Loucy (cell line): ENCODE measurements around the gene MYCN.

ENCODE experiments used
- H2AFZ ChIP-seq: fragments of 200-600 bp; sonication (generic); 2 replicates; pipeline ENCODE4 v1.6.0; 2016; ENCODE audit warnings: antibody characterized with exemption, mild to moderate bottlenecking, low read length, moderate library complexity
- H3F3A ChIP-seq: fragments of 200-600 bp; 2 replicates; pipeline ENCODE4 v1.6.0; 2016; ENCODE audit warnings: antibody characterized with exemption, low read depth, mild to moderate bottlenecking
- H3K27me3 ChIP-seq: fragments of 200-600 bp; sonication (generic); 2 replicates; pipeline ENCODE4 v1.6.1; 2014; ENCODE audit warnings: low read length, mild to moderate bottlenecking; ENCODE audit not compliant: insufficient read depth, poor library complexity, severe bottlenecking
- H3K36me3 ChIP-seq: fragments of 200-600 bp; sonication (generic); 2 replicates; pipeline ENCODE4 v1.6.1; 2016; ENCODE audit warnings: low read length; ENCODE audit not compliant: insufficient read depth
- H3K4me1 ChIP-seq: fragments of 200-600 bp; sonication (generic); 2 replicates; pipeline ENCODE4 v1.5.1; 2014; ENCODE audit warnings: low read length, mild to moderate bottlenecking; ENCODE audit not compliant: insufficient read depth, poor library complexity, severe bottlenecking
- H3K4me2 ChIP-seq: fragments of 200-600 bp; sonication (generic); 2 replicates; pipeline ENCODE4 v1.6.0; 2014; ENCODE audit warnings: antibody characterized with exemption, low read length, low read depth, mild to moderate bottlenecking; ENCODE audit not compliant: poor library complexity, severe bottlenecking
- H3K4me3 ChIP-seq: fragments of 200-600 bp; sonication (generic); 2 replicates; pipeline ENCODE4 v1.5.1; 2014; ENCODE audit warnings: low read length, mild to moderate bottlenecking, mixed read lengths; ENCODE audit not compliant: poor library complexity, severe bottlenecking
- H3K79me2 ChIP-seq: fragments of 200-600 bp; sonication (generic); 2 replicates; pipeline ENCODE4 v1.6.1; 2014; ENCODE audit warnings: low read length; ENCODE audit not compliant: insufficient read depth
- H3K9ac ChIP-seq: fragments of 200-600 bp; sonication (generic); 2 replicates; pipeline ENCODE4 v1.6.0; 2014; ENCODE audit warnings: mild to moderate bottlenecking, low read depth, low read length, moderate library complexity; ENCODE audit not compliant: poor library complexity, severe bottlenecking
- H3K9me2 ChIP-seq: fragments of 200-600 bp; sonication (generic); replicated peaks from 2 replicates; pipeline ENCODE4 v1.6.1; 2016; ENCODE audit warnings: low read depth, low read length, mixed read lengths
- H3K9me3 ChIP-seq: fragments of 200-600 bp; sonication (generic); 2 replicates; pipeline ENCODE4 v1.6.1; 2014; ENCODE audit warnings: mild to moderate bottlenecking, antibody characterized with exemption, low read length, low read depth; ENCODE audit not compliant: insufficient read depth
- H4K20me1 ChIP-seq: fragments of 200-600 bp; sonication (generic); 2 replicates; pipeline ENCODE4 v1.6.0; 2014; ENCODE audit warnings: antibody characterized with exemption, low read length, mild to moderate bottlenecking; ENCODE audit not compliant: insufficient read depth, poor library complexity, severe bottlenecking
- CTCF ChIP-seq: fragments of 200-600 bp; sonication (generic); conservative IDR thresholded peaks from 2 replicates; pipeline ENCODE4 v1.5.1; 2014; ENCODE audit warnings: mild to moderate bottlenecking, antibody characterized with exemption, low read length
- EZH2phosphoT487 ChIP-seq: fragments of 200-600 bp; IDR thresholded peaks from 2 replicates; pipeline ENCODE4 v1.6.1; 2018; ENCODE audit warnings: antibody characterized with exemption, mild to moderate bottlenecking, moderate library complexity, borderline replicate concordance

MYCN gene

GRCh38 chr2:15933184-15933845 is 7.0 kb upstream of the MYCN start:
- Histone ChIP-seq H3K79me2 (no peaks in the 10 kb centered on the region), H4K20me1 (no peaks in the 10 kb centered on the region), H3K4me2 (no peak overlapping the region), H3K36me3 (no peaks in the 10 kb centered on the region), H2AFZ (no peak overlapping the region), H3K9me2 (no peaks in the 10 kb centered on the region), H3K27me3 (no peaks in the 10 kb centered on the region), H3F3A (no peaks in the 10 kb centered on the region), H3K4me3 (no peak overlapping the region), H3K9ac (no peak overlapping the region), H3K4me1 (no peaks in the 10 kb centered on the region), H3K9me3 (no peaks in the 10 kb centered on the region)
- no peak for TF ChIP-seq EZH2phosphoT487
- TF ChIP-seq CTCF, result no peak

- Histone ChIP-seq H3K9me3 (no peaks in the 10 kb centered on the region), H4K20me1 (no peaks in the 10 kb centered on the region), H3K9ac (no peak overlapping the region), H2AFZ (no peak overlapping the region), H3K4me3 (no peak overlapping the region), H3K9me2 (no peaks in the 10 kb centered on the region), H3K79me2 (no peaks in the 10 kb centered on the region), H3K36me3 (no peaks in the 10 kb centered on the region), H3K4me2 (no peak overlapping the region), H3F3A (no peaks in the 10 kb centered on the region), H3K4me1 (peaks cover 2% of the 10 kb centered on the region), H3K27me3 (no peaks in the 10 kb centered on the region)
- TF ChIP-seq EZH2phosphoT487 (no peak), CTCF (no peak)
These were observed 5.9 kb upstream of the MYCN start for GRCh38 chr2:15934291-15934945.

- no peaks in the 10 kb centered on the region for H3K36me3 ChIP-seq
- no peaks in the 10 kb centered on the region for H3K9me2 ChIP-seq
- H4K20me1 ChIP-seq, result no peaks in the 10 kb centered on the region
- H3K9me3 ChIP-seq, result no peaks in the 10 kb centered on the region
- no peak overlapping the region for H3K4me3 ChIP-seq
- TF ChIP-seq EZH2phosphoT487 (no peak), CTCF (no peak)
- no peak overlapping the region for H3K4me2 ChIP-seq
- no peak overlapping the region for H2AFZ ChIP-seq
- H3K9ac ChIP-seq, result no peak overlapping the region
- no peaks in the 10 kb centered on the region for H3K27me3 ChIP-seq
- peaks cover 3% of the 10 kb centered on the region for H3K4me1 ChIP-seq
- H3K79me2 ChIP-seq, result no peaks in the 10 kb centered on the region
- no peaks in the 10 kb centered on the region for H3F3A ChIP-seq
These were observed 5.2 kb upstream of the MYCN start for GRCh38 chr2:15935189-15935588.
